SK-N-MC (cell line): ENCODE results near the gene RPAP2.

Experiments used
- FOXP2 ChIP-seq: optimal IDR thresholded peaks from 2 replicates; pipeline ENCODE3; 2011; ENCODE audit warnings: mild to moderate bottlenecking, moderate library complexity; ENCODE audit not compliant: insufficient read depth; ENCODE audit errors: extremely low read length, control extremely low read depth
- POLR2AphosphoS5 ChIP-seq: IDR thresholded peaks from 2 replicates; pipeline ENCODE4 v1.6.1; 2012; ENCODE audit warnings: mild to moderate bottlenecking, low read depth, low read length, borderline replicate concordance

GRCh38 chr1:92327794-92328193, 28.9 kb downstream of the RPAP2 start:
- TF ChIP-seq FOXP2, result no peak
- TF ChIP-seq POLR2AphosphoS5, result no peak
